OCI-M1 (cell line): ENCODE data around the gene EIF4E.
"Not testable (repeated sequence)": the region's sequence is repeated elsewhere in the genome, so short reads cannot be mapped to it uniquely, and the experiment has no call there.

ENCODE experiments used
- DNase-seq: peaks from one replicate; lab custom pipeline; 2025; lab: John Stamatoyannopoulos, UW

The EIF4E gene

DNA sequence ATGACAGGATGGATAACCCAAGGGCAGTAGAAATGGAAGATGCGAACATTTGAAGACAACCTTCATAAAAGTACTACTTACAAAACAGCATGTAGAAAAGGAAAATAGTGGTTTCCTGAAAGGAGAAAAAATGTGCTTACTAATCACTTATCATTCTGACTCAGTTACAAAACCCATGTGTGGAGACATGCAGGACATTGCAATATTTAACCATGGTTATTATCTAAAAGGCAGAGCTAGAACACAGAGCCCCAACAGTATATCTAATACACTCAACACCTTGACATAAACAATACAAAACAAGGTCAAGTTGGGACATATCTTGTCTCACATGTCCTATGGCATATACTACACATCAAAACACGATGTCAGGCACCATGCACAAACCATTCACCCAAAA lies 55.9 kb downstream of the EIF4E start:
- peak; percentile 24 for DNase-seq

DNA sequence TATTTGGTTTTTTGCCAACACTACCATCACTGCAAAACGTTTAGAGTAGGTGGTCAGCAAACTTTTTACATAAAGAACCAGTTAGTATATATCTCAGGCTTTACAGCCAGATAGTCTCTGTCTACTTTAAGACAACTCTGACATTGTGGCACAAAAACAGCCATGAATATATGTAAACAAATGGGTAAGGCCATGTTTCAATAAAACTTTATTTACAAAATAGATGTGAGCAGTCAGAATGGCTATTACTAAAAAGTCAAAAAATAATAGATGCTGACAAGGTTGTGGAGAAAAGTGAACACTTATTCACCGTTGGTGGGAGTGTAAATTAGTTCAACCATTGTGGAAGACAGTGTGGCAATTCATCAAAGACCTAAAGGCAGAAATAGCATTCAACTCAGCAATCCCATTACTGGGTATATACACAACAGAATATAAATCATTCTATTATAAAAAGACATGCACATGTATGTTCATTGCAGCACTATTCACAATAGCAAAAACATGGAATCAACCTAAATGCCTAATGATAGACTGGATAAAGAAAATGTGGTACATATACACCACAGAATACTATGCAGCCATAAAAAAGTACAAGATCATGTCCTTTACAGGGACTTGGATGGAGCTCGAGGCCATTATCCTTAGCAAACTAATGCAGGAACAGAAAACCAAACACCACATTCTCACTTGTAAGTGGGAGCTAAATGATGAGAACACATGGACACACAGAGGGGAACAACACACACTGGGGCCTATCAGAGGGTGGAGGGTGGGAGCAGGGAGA lies 56.6 kb downstream of the EIF4E start:
- not testable (repeated sequence) for DNase-seq

GRCh38 chr4:98867648-98868047 lies 61.3 kb downstream of the EIF4E start:
- DNase-seq: no peak

- DNase-seq: no peak
These were observed 63.9 kb downstream of the EIF4E start for GRCh38 chr4:98865059-98865458.

GRCh38 chr4:98864560-98864959 lies 64.4 kb downstream of the EIF4E start:
- DNase-seq: no peak

DNA sequence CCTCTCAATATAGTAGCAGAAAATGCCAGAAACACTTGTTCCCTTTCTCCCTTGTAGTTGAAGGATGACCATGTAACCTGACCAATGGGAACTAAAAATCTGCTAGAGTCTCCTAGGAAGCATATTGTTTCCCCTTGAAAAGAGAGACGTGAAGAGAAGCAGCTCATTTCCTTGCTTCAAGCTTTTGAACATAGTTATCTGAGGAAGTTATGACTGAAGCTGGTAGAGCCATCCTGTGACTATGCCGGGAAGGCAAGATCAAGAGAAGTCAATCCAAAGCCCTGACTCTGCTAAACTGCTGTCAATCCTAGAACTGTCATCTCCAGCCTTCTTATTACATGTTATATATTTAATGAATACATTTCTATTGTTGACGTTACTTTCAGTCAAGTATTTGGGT lies 66.6 kb downstream of the EIF4E start:
- DNase-seq: no peak

DNA sequence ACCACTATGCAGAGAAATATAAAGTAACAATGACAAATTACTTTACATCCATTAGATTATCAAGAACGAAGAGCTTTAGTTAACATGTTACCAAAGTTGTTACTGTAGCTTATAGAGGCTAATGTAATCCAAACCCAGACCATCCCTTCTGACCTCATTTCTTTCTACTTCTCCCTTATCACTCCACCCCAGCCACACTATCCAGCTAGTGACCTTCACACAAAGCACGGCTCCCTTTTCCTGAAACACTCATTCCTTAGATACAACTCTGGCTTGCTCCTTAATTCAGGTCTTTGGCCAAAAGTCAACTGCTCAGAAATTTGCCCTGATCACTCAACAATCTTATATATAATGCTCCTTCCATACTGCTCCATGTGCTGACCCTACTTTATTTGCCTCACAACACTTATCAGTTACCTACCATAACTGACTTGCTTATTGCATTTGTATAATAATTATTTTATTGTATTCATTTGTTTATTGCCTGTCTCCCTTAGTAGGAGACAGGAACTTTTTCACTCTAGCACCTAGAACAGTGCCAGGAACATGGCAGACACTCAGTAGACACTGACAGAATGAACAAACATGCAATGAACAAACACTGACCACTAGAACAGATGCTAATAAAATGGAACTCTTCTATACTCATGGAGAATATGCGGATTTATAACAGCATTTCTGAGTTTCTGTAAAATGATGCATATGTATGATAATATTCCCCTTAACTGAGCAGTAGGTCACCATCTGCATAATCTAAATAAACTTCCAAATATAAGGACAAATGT lies 67.6 kb downstream of the EIF4E start:
- peak; percentile 82 for DNase-seq

GRCh38 chr4:98851806-98852205 lies 77.1 kb downstream of the EIF4E start:
- no peak for DNase-seq

DNA sequence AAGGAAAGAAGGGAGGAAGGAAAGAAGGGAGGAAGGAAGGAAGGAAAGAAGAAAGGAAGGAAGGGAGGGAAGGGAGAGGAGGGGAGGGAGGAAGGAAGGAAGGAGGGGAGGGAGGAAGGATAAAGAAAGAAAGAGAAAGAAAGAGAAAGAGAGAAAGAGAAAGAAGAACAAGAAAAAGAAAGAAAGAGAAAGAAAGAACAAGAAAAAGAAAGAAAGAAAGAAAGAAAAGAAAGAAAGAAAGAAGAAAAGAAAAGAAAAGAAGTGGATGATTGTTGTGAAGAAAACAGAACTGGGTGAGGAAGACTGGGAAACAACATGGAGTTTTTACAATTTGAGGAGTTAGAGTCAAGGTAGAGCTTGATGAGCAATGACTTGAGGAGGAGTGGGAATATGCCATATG lies 78.0 kb downstream of the EIF4E start:
- DNase-seq: no peak

GRCh38 chr4:98848448-98848847 lies 80.5 kb downstream of the EIF4E start:
- no peak for DNase-seq

DNA sequence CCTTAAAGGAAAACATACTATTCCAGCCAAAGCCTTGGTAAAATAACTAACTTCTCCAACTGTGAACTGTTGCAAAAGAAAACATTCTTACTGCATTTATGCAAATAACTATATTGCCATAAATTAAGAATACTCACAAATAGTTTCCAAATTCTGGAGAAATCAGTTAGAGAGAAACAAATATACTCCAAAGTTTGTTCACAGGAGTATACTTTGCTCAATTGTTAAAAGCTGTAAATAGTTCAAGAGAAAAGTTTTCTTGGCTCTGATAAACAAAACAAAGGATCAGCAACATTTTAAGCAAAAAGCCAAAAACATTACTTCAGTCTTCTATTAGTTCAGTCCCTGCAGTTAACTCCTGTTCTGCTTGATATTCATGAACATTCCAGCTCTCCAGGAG lies 83.0 kb downstream of the EIF4E start:
- peak; percentile 24 for DNase-seq

- DNase-seq: not testable (repeated sequence)
These were observed 86.0 kb downstream of the EIF4E start for GRCh38 chr4:98842917-98843316.

DNA sequence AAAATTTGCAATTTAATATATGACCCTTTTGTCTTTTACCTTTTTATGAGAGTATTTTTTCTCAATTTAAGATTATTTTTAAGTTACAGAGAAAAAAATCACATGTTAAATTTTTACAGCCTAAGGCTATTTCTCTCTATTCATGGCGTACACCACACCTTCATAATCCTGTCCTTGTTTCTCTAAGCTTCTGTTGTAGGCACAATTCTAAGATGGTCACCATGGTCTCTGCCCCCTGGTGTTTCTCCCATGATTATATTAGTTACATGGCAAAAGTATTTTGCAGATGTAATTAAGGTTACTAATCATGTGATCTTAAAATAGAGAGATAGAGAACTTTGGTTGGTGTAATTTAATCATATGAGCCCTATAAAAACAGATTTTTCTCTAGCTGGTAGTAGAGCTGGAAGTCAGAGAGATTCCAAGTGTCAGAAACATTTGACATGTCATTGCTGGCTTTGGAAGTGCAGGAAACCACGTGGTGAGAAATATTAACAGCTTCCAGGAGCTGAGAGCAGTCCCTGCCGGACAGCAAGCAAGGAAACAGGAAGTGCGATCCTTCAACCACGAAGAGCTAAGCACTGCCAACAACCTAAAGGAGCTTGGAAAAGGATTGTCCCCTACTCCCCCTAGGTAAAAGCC lies 89.8 kb downstream of the EIF4E start:
- peak; percentile 34 for DNase-seq

- no peak for DNase-seq
These were observed 90.4 kb downstream of the EIF4E start for GRCh38 chr4:98838531-98838930.

- DNase-seq: no peak
These were observed 95.5 kb downstream of the EIF4E start for GRCh38 chr4:98833384-98833783.

DNA sequence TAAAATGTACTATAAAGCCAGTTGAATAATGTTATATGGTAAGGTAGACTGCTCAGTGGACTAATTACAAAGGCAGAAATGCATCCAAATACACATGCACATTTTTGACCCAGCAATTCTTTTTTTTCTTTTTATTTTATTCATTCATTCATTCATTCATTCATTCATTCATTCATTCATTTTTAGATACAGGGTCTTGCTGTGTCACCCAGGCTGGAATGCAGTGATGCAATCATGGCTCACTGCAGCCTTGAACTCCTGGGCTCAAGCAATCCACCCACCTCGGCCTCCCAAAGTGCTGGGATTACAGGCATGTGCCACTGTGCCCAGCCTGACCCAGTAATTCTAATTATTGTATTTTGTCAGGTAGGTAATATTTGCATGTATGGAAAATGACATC lies 97.9 kb downstream of the EIF4E start:
- DNase-seq: not testable (repeated sequence)
